ENCODE measurements around the gene DNM1L. TPM values are rescaled to one million over a fixed set of nuclear protein-coding genes. Genes with fewer than 3 reads are reported as not detected.

DNM1L gene
- total RNA-seq, 3 donors from 2014 or later (not counting 1 experiment from before 2014, with no cell fraction given), result 69.2 to 84.9 (median 81.0) TPM

GRCh38 chr12:32785557-32785956 is 106.5 kb downstream of the DNM1L start:
- H3K9me3 Mint-ChIP-seq, result no peaks in the 10 kb centered on the region
- ATAC-seq, result no peak

GRCh38 chr12:32788405-32788804 is 109.3 kb downstream of the DNM1L start:
- no peak overlapping the region for H3K27ac ChIP-seq (ENCODE audit: low read length)
- no peaks in the 10 kb centered on the region for H3K9me3 ChIP-seq (ENCODE audit: control insufficient read depth, insufficient read depth, low read length)
- Mint-ChIP-seq H3K36me3 (no peaks in the 10 kb centered on the region), H3K4me3 (no peak overlapping the region), H3K4me1 (no peaks in the 10 kb centered on the region), H3K27ac (no peak overlapping the region), H3K9me3 (no peaks in the 10 kb centered on the region), H3K27me3 (ENCODE audit: low read depth in 2 of 2) (peaks cover 0 to 6% of the 10 kb centered on the region in 2 donors)
- H3K4me3 ChIP-seq (ENCODE audit: low read length), result no peak overlapping the region
- TF ChIP-seq CTCF (IDR thresholded peaks at IDR 0.05), result no peak
- no peaks in the 10 kb centered on the region for H3K4me1 ChIP-seq (ENCODE audit: control insufficient read depth, insufficient read depth, low read length)
- no peaks in the 10 kb centered on the region for H3K36me3 ChIP-seq (ENCODE audit: control insufficient read depth, insufficient read depth, low read length)
- WGBS (ENCODE audit: insufficient coverage), result 81% methylated on average over 4 of the region's 4 CpGs
- intact Hi-C loops (cut with micrococcal nuclease), result no loop called here
- ATAC-seq (no peak), DNase-seq (no peak)
- H3K27me3 ChIP-seq (ENCODE audit: control insufficient read depth, insufficient read depth, low read length), result no peaks in the 10 kb centered on the region

More at GRCh38 chr12:32785557-32785956, 106.5 kb downstream of the DNM1L start:
- Mint-ChIP-seq H3K36me3 (no peaks in the 10 kb centered on the region), H3K4me3 (no peak overlapping the region), H3K27ac (no peak overlapping the region), H3K4me1 (no peaks in the 10 kb centered on the region), H3K27me3 (ENCODE audit: low read depth in 2 of 2) (peaks cover 0 to 11% of the 10 kb centered on the region in 2 donors)
- no peak for DNase-seq
- 91% methylated on average over 5 of the region's 5 CpGs for WGBS (ENCODE audit: insufficient coverage)
- no peaks in the 10 kb centered on the region for H3K36me3 ChIP-seq (ENCODE audit: control insufficient read depth, insufficient read depth, low read length)
- TF ChIP-seq CTCF (IDR thresholded peaks at IDR 0.05), result no peak
- H3K27me3 ChIP-seq (ENCODE audit: control insufficient read depth, insufficient read depth, low read length), result no peaks in the 10 kb centered on the region
- H3K27ac ChIP-seq (ENCODE audit: low read length), result no peak overlapping the region
- no peak overlapping the region for H3K4me3 ChIP-seq (ENCODE audit: low read length)
- H3K4me1 ChIP-seq (ENCODE audit: control insufficient read depth, insufficient read depth, low read length), result no peaks in the 10 kb centered on the region
- intact Hi-C loops (cut with micrococcal nuclease), result no loop called here
- no peaks in the 10 kb centered on the region for H3K9me3 ChIP-seq (ENCODE audit: control insufficient read depth, insufficient read depth, low read length)

- no peak overlapping the region for H3K27ac Mint-ChIP-seq
- Histone ChIP-seq H3K4me3 (ENCODE audit: low read length) (no peak overlapping the region), H3K27me3 (ENCODE audit: control insufficient read depth, insufficient read depth, low read length) (no peaks in the 10 kb centered on the region), H3K36me3 (ENCODE audit: control insufficient read depth, insufficient read depth, low read length) (no peaks in the 10 kb centered on the region), H3K4me1 (ENCODE audit: control insufficient read depth, insufficient read depth, low read length) (no peaks in the 10 kb centered on the region), H3K9me3 (ENCODE audit: control insufficient read depth, insufficient read depth, low read length) (no peaks in the 10 kb centered on the region), H3K27ac (ENCODE audit: low read length) (no peak overlapping the region)
- no peak for TF ChIP-seq CTCF (IDR thresholded peaks at IDR 0.05)
- H3K4me3 Mint-ChIP-seq, result no peak overlapping the region
- H3K36me3 Mint-ChIP-seq, result no peaks in the 10 kb centered on the region
- no peaks in the 10 kb centered on the region for H3K4me1 Mint-ChIP-seq
- peaks cover 0 to 3% of the 10 kb centered on the region in 2 donors for H3K27me3 Mint-ChIP-seq (ENCODE audit: low read depth in 2 of 2)
- DNase-seq, result no peak
- no peaks in the 10 kb centered on the region for H3K9me3 Mint-ChIP-seq
- ATAC-seq, result no peak
- intact Hi-C loops (cut with micrococcal nuclease), result no loop called here
Observed at GRCh38 chr12:32789446-32789845, 110.3 kb downstream of the DNM1L start.

DNA sequence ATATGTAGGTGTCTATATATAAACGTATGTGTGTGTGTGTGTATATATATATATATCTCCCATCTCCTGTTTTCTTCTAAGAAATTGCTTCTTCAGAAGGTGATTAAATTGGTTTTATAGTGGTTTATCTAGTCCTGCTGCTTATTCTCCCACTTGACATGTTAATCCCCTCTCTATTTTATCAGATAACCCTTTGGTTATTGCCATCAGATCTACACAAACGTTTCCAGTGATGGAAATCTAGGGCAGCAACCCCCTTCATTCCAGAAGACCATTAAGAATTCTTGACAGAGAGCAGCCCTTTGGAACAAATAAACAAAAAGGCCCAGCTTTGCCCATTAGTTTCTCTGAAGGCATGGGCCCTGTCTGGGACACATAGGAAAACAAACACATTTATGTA is 110.8 kb downstream of the DNM1L start:
- no peak for TF ChIP-seq CTCF (IDR thresholded peaks at IDR 0.05)
- Mint-ChIP-seq H3K4me3 (no peak overlapping the region), H3K4me1 (no peaks in the 10 kb centered on the region), H3K36me3 (no peaks in the 10 kb centered on the region), H3K27ac (no peak overlapping the region), H3K9me3 (no peaks in the 10 kb centered on the region), H3K27me3 (ENCODE audit: low read depth in 2 of 2) (peaks cover 0 to 3% of the 10 kb centered on the region in 2 donors)
- Histone ChIP-seq H3K27ac (ENCODE audit: low read length) (no peak overlapping the region), H3K36me3 (ENCODE audit: control insufficient read depth, insufficient read depth, low read length) (no peaks in the 10 kb centered on the region), H3K27me3 (ENCODE audit: control insufficient read depth, insufficient read depth, low read length) (no peaks in the 10 kb centered on the region), H3K4me3 (ENCODE audit: low read length) (no peak overlapping the region), H3K4me1 (ENCODE audit: control insufficient read depth, insufficient read depth, low read length) (no peaks in the 10 kb centered on the region), H3K9me3 (ENCODE audit: control insufficient read depth, insufficient read depth, low read length) (no peaks in the 10 kb centered on the region)
- ATAC-seq, result no peak
- DNase-seq, result no peak
- 35% methylated on average over 1 of the region's 2 CpGs for WGBS (ENCODE audit: insufficient coverage)
- intact Hi-C loops (cut with micrococcal nuclease), result no loop called here

Data from natural killer cell (primary cell).